KOPT-K1 (cell line): ENCODE measurements around the gene DHRS7B.

ENCODE experiments used
- H3K27ac ChIP-seq: fragments of 200-600 bp; sonication (generic); 2 replicates; pipeline ENCODE4 v1.5.1; 2016; ENCODE audit warnings: antibody characterized with exemption, mild to moderate bottlenecking, low read depth, low read length; ENCODE audit not compliant: poor library complexity, severe bottlenecking
- H3K36me3 ChIP-seq: fragments of 200-600 bp; sonication (generic); 2 replicates; pipeline ENCODE4 v1.5.1; 2017; ENCODE audit warnings: antibody characterized with exemption, mild to moderate bottlenecking, low read length, moderate library complexity; ENCODE audit not compliant: insufficient read depth
- H3K9me3 ChIP-seq: fragments of 200-600 bp; sonication (generic); 2 replicates; pipeline ENCODE4 v1.5.1; 2017; ENCODE audit warnings: antibody characterized with exemption, low read length, mild to moderate bottlenecking; ENCODE audit not compliant: insufficient read depth, poor library complexity, severe bottlenecking

DHRS7B gene

GRCh38 chr17:21233581-21234347, 107.0 kb downstream of the DHRS7B start:
- no peaks in the 10 kb centered on the region for H3K36me3 ChIP-seq
- H3K9me3 ChIP-seq = no peaks in the 10 kb centered on the region
- H3K27ac ChIP-seq = no peak overlapping the region

- H3K27ac ChIP-seq = no peak overlapping the region
- H3K9me3 ChIP-seq = no peaks in the 10 kb centered on the region
- no peaks in the 10 kb centered on the region for H3K36me3 ChIP-seq
Observed at GRCh38 chr17:21235921-21236320, 109.2 kb downstream of the DHRS7B start.

DNA sequence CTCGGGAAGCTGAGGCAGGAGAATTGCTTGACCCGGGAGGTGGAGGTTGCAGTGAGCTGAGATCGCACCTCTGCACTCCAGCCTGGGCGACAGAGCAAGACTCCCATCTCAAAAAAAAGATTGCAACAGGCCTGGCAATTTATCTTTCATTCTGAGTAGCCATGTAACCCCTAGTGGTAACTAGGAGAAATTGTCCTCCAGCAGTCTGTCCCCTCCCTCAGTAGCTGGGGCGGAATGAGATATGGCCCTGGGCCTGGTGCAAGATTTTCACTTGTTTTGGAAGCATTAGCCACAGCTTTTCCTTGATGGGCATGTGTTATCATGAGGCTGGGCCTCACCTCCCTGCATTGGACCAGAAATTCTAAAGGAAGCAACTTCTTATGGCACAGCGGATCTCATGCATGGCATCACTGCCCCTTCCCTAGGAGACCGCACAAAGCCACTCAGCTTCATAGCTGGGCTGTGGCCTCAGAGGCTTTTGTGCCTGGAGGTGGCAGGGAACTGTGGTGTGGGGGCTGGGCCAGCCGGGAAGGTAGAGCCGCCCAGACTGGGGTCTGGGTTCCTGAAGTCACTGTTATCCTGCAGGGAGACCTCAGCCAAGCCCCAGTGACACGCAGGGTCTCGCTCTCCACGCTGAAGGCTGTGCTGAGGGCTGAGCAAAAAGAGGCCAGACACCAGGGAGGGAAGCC, 113.1 kb downstream of the DHRS7B start:
- Histone ChIP-seq H3K27ac (no peak overlapping the region), H3K36me3 (no peaks in the 10 kb centered on the region), H3K9me3 (no peaks in the 10 kb centered on the region)

DNA sequence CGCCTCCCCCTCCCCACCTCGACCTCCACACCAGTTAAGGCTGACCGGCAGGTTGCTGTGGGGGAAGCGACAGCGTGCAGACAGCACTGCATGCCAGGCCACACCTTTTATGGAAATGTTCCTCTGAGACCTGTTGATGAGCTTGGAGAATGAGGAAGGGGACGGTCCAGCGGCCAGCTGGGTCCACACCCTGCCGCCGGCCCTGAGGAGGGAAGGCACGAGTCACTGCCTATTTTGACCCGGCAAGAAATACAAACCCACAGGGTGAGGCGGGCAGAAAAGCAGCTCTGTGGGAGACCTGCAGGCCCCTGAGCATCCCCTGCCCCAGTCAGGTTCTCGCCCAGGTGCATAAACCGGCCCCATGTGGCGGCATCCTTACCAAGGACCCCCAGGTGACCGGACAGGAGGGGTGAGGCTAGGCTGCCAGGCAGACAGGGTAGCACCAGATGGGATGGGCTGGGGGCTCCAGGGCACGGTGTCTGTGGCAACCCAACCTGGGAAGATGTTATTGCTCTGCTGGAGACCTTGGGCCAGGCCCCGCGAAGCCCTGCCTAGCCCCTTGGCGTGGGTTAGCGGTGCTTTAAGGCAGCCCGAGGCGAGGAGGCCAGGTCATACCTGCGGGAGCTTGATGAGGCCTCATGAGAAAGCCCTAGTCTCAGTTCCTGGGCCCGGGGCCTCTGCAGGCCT, 113.7 kb downstream of the DHRS7B start:
- Histone ChIP-seq H3K9me3 (no peaks in the 10 kb centered on the region), H3K36me3 (no peaks in the 10 kb centered on the region), H3K27ac (no peak overlapping the region)
